Measurements from ENCODE around the gene PLK4.

- no peak for TF ChIP-seq CTCF (IDR thresholded peaks at IDR 0.05; ENCODE audit: low read depth, low read length)
- TF ChIP-seq MAX (IDR thresholded peaks at IDR 0.05; ENCODE audit: low read depth, low read length), result no peak
- TF ChIP-seq POLR2A (IDR thresholded peaks at IDR 0.05; ENCODE audit: extremely low read depth, insufficient read length), result no peak
- no peak for TF ChIP-seq MYC (IDR thresholded peaks at IDR 0.05; ENCODE audit: low read depth, low read length)
Measured at GRCh38 chr4:127875791-127876190, 4.9 kb upstream of the PLK4 start.
